Smooth muscle cell (in vitro differentiated cells): ENCODE data around the gene ZNF184. TPM values are rescaled to one million over a fixed set of nuclear protein-coding genes. Genes with fewer than 3 reads are reported as not detected.

Experiments used
- DNase-seq: peaks from one replicate; lab custom pipeline; 2025; ENCODE audit not compliant: unreplicated experiment; lab: John Stamatoyannopoulos, UW
- H2AFZ ChIP-seq: fragments of 200-600 bp; sonication (generic); 2 replicates; pipeline ENCODE4 v1.6.0; 2016; ENCODE audit warnings: antibody characterized with exemption, low read depth, mild to moderate bottlenecking
- H3F3A ChIP-seq: fragments of 200-600 bp; sonication (generic); 2 replicates; pipeline ENCODE4 v1.6.0; 2017; ENCODE audit warnings: antibody characterized with exemption, low read depth
- H3K27ac ChIP-seq: fragments of 200-600 bp; sonication (generic); 2 replicates; pipeline ENCODE4 v1.5.1; 2016; ENCODE audit warnings: low read depth, mild to moderate bottlenecking
- H3K27me3 ChIP-seq: fragments of 200-600 bp; sonication (generic); 2 replicates; pipeline ENCODE4 v1.6.1; 2016; ENCODE audit warnings: low read depth, mild to moderate bottlenecking
- H3K36me3 ChIP-seq: fragments of 200-600 bp; sonication (generic); 2 replicates; pipeline ENCODE4 v1.5.1; 2016; ENCODE audit warnings: low read depth
- H3K4me1 ChIP-seq: fragments of 200-600 bp; sonication (generic); 2 replicates; pipeline ENCODE4 v1.5.1; 2016; ENCODE audit warnings: low read depth
- H3K4me2 ChIP-seq: fragments of 200-600 bp; sonication (generic); 2 replicates; pipeline ENCODE4 v1.6.0; 2016; ENCODE audit warnings: mild to moderate bottlenecking
- H3K4me3 ChIP-seq: fragments of 200-600 bp; sonication (generic); 2 replicates; pipeline ENCODE4 v1.5.1; 2016; ENCODE audit warnings: mild to moderate bottlenecking
- H3K79me2 ChIP-seq: fragments of 200-600 bp; sonication (generic); 2 replicates; pipeline ENCODE4 v1.6.0; 2016; ENCODE audit warnings: low read depth, mild to moderate bottlenecking
- H3K9ac ChIP-seq: fragments of 200-600 bp; sonication (generic); 2 replicates; pipeline ENCODE4 v1.6.0; 2016; ENCODE audit warnings: low read depth
- H3K9me3 ChIP-seq: fragments of 200-600 bp; sonication (generic); replicated peaks from 2 replicates; pipeline ENCODE4 v1.5.1; 2016; ENCODE audit warnings: low read depth
- H4K20me1 ChIP-seq: fragments of 200-600 bp; sonication (generic); 2 replicates; pipeline ENCODE4 v1.6.0; 2016; ENCODE audit warnings: low read depth
- WGBS: methylation state at CpG from one replicate; pipeline ENCODE4 v1.1.7; 2016; ENCODE audit warnings: low lambda C conversion rate; 5-methylcytosine and 5-hydroxymethylcytosine counted together
- polyA plus RNA-seq: library from polyadenylated mRNA; unstranded; fragments of >200 nt; fragmentation: Nextera tagmentation; extraction: Ambion mirVana; gene quantifications from 2 replicates; pipeline ENCODE4 v1.2.1, GENCODE V29; 2016
- total RNA-seq: library from RNA; depleted of rRNA; stranded (reverse); fragments of >200 nt; gene quantifications from 2 replicates; pipeline ENCODE4 v1.2.3, GENCODE V29; 2014
- TF ChIP-seq, protein P1 (sequence below): fragments of 200-600 bp; sonication (generic); IDR thresholded peaks from 2 replicates; pipeline ENCODE4 v1.5.1; 2017; ENCODE audit warnings: borderline replicate concordance, mild to moderate bottlenecking, antibody characterized with exemption; ENCODE audit not compliant: insufficient read depth, poor library complexity, severe bottlenecking

The ZNF184 gene
- total and polyA plus RNA-seq, 2 experiments from 2014 or later: 7.8 to 9.9 TPM

DNA sequence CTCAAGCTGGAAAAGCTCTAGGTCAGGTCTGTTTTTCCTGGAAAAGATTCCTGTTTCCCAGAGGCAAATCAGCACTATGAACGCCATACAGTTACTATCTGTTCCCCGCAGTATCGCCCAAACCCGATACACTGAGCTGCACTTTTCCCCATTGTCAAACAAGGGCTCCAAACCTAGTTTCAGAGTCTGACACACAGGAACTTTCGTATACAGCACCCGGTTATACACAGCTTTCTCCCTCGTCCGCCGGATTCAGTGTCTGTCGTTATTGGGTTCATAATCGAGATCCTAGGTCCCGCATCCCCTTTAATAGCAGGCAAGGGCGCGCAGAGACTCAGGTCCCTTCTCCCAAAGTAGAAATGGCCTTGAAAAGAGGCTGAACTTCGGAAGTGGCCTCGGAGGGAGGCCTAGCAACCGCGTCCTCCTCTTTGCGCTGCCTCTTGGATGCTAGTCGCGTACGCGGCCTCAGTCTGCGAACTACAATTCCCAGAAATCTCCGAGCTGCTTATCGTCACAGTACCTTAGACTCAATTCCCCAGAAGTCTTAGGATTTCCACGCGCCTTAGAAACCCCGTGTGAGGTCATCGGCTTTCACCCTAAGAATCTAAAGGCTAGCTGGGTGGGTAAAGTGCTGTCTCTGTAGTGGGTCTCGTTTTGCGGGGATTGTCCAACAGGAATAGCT is 50.1 kb downstream of the ZNF184 start:
- Histone ChIP-seq H3K9ac (no peak overlapping the region), H3K4me3 (no peak overlapping the region), H3K27ac (no peak overlapping the region), H3F3A (no peaks in the 10 kb centered on the region), H3K79me2 (no peaks in the 10 kb centered on the region), H4K20me1 (no peaks in the 10 kb centered on the region), H3K9me3 (no peaks in the 10 kb centered on the region), H3K36me3 (no peaks in the 10 kb centered on the region), H3K4me1 (no peaks in the 10 kb centered on the region), H2AFZ (no peak overlapping the region), H3K27me3 (no peaks in the 10 kb centered on the region), H3K4me2 (no peak overlapping the region)
- 85% methylated on average over 32 of the region's 32 CpGs for WGBS
- TF ChIP-seq, protein P1, sequence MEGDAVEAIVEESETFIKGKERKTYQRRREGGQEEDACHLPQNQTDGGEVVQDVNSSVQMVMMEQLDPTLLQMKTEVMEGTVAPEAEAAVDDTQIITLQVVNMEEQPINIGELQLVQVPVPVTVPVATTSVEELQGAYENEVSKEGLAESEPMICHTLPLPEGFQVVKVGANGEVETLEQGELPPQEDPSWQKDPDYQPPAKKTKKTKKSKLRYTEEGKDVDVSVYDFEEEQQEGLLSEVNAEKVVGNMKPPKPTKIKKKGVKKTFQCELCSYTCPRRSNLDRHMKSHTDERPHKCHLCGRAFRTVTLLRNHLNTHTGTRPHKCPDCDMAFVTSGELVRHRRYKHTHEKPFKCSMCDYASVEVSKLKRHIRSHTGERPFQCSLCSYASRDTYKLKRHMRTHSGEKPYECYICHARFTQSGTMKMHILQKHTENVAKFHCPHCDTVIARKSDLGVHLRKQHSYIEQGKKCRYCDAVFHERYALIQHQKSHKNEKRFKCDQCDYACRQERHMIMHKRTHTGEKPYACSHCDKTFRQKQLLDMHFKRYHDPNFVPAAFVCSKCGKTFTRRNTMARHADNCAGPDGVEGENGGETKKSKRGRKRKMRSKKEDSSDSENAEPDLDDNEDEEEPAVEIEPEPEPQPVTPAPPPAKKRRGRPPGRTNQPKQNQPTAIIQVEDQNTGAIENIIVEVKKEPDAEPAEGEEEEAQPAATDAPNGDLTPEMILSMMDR: no peak
- no peak for DNase-seq

- H2AFZ ChIP-seq: no peak overlapping the region
- no peak overlapping the region for H3K9ac ChIP-seq
- no peaks in the 10 kb centered on the region for H3K9me3 ChIP-seq
- H3K4me2 ChIP-seq: no peak overlapping the region
- no peaks in the 10 kb centered on the region for H3K4me1 ChIP-seq
- no peaks in the 10 kb centered on the region for H3K27me3 ChIP-seq
- no peaks in the 10 kb centered on the region for H4K20me1 ChIP-seq
- no peaks in the 10 kb centered on the region for H3K79me2 ChIP-seq
- H3K4me3 ChIP-seq: no peak overlapping the region
- DNase-seq: no peak
- TF ChIP-seq, protein P1: no peak
- H3K27ac ChIP-seq: no peak overlapping the region
- no peaks in the 10 kb centered on the region for H3K36me3 ChIP-seq
- H3F3A ChIP-seq: no peaks in the 10 kb centered on the region
These were observed 53.5 kb downstream of the ZNF184 start for GRCh38 chr6:27419363-27419762.

- no peak overlapping the region for H3K4me3 ChIP-seq
- DNase-seq: no peak
These were observed 57.0 kb downstream of the ZNF184 start for GRCh38 chr6:27415898-27416297.

DNA sequence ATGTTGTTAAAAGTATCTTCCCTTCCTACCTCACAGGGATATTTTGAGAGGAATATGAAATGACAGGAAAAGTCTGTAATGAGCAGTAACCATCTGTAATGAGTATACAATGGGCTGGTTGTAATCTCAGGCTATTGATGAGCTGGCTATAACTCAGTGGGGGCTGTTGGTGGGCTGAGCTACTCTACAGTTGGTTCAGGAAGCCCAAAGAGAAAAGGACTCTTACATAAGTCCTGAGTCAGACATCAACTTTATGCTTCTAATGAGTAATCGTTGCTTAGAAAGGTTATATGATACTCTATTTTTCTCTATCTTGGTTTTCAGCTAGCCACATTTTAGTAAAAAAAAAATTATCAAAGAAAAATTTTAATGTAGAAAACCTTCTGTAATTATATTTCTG is 57.9 kb downstream of the ZNF184 start:
- DNase-seq: no peak
- WGBS: 85% methylated on average over 1 of the region's 1 CpG
- no peaks in the 10 kb centered on the region for H3K36me3 ChIP-seq
- TF ChIP-seq, protein P1: no peak
- no peaks in the 10 kb centered on the region for H3K79me2 ChIP-seq
- H3F3A ChIP-seq: no peaks in the 10 kb centered on the region
- H3K9ac ChIP-seq: no peak overlapping the region
- H3K9me3 ChIP-seq: no peaks in the 10 kb centered on the region
- no peak overlapping the region for H3K4me3 ChIP-seq
- H3K4me2 ChIP-seq: no peak overlapping the region
- no peaks in the 10 kb centered on the region for H3K27me3 ChIP-seq
- H4K20me1 ChIP-seq: no peaks in the 10 kb centered on the region
- no peak overlapping the region for H3K27ac ChIP-seq
- H3K4me1 ChIP-seq: no peaks in the 10 kb centered on the region
- H2AFZ ChIP-seq: no peak overlapping the region

More at GRCh38 chr6:27415898-27416297, 57.0 kb downstream of the ZNF184 start:
- Histone ChIP-seq H3K4me1 (no peaks in the 10 kb centered on the region), H3K36me3 (no peaks in the 10 kb centered on the region), H3K27ac (no peak overlapping the region), H4K20me1 (no peaks in the 10 kb centered on the region), H3K79me2 (no peaks in the 10 kb centered on the region), H3F3A (no peaks in the 10 kb centered on the region), H2AFZ (no peak overlapping the region), H3K9me3 (no peaks in the 10 kb centered on the region), H3K4me2 (no peak overlapping the region), H3K9ac (no peak overlapping the region), H3K27me3 (no peaks in the 10 kb centered on the region)
- 35% methylated on average over 2 of the region's 2 CpGs for WGBS
- TF ChIP-seq, protein P1: no peak
